ENCODE measurements around the gene VWC2L. TPM values are rescaled to one million over a fixed set of nuclear protein-coding genes. Genes with fewer than 3 reads are reported as not detected.

VWC2L gene
- total and polyA plus RNA-seq, 10 of the 15 experiments (the other 5 are each of a cell fraction or from before 2014, with no cell fraction given), result not detected

- 46% methylated on average over 1 of the region's 1 CpG for WGBS (ENCODE audit: insufficient coverage, insufficient replicate concordance, low lambda C conversion rate, missing lambda C conversion rate)
- intact Hi-C loops (cut with micrococcal nuclease; ENCODE audit: unreplicated experiment), result no loop called here
- no peaks in the 10 kb centered on the region for H3K4me1 ChIP-seq (ENCODE audit: control insufficient read depth, insufficient read depth, low read length)
- H3K9ac ChIP-seq (ENCODE audit: control insufficient read depth, insufficient read depth, low read length), result no peak overlapping the region
- TF ChIP-seq RCOR1 (conservative IDR thresholded peaks at IDR 0.05; ENCODE audit: low read depth, low read length), result no peak
- no peak for TF ChIP-seq MEF2B (IDR thresholded peaks at IDR 0.05; ENCODE audit: partially characterized antibody, poor library complexity, severe bottlenecking)
- no peak for TF ChIP-seq RB1 (IDR thresholded peaks at IDR 0.05; ENCODE audit: borderline replicate concordance)
- TF ChIP-seq NR2C2 (IDR thresholded peaks at IDR 0.05; ENCODE audit: borderline replicate concordance, control insufficient read depth, insufficient read length, low read depth), result no peak
- TF ChIP-seq SIX5 (IDR thresholded peaks at IDR 0.05; ENCODE audit: low read depth, low read length, severe bottlenecking), result no peak
- TF ChIP-seq CTCF (IDR thresholded peaks at IDR 0.05 in 2 of 3, conservative IDR thresholded peaks at IDR 0.05 in 1 of 3; ENCODE audit: control insufficient read depth in 2 of 3, extremely low read depth in 1 of 3, insufficient read depth in 1 of 3, low read depth in 3 of 3, low read length in 3 of 3), result no peak
- no peak for TF ChIP-seq ASH2L (IDR thresholded peaks at IDR 0.05; ENCODE audit: borderline replicate concordance, low read depth)
- no peak for TF ChIP-seq SREBF2 (IDR thresholded peaks at IDR 0.05; ENCODE audit: low read length)
- TF ChIP-seq PML (IDR thresholded peaks at IDR 0.05; ENCODE audit: low read length), result no peak
- no peak for TF ChIP-seq MTA2 (IDR thresholded peaks at IDR 0.05; ENCODE audit: low read depth)
- TF ChIP-seq POLR2AphosphoS2 (IDR thresholded peaks at IDR 0.05; ENCODE audit: low read depth, low read length), result no peak
- TF ChIP-seq EP300 (IDR thresholded peaks at IDR 0.05; ENCODE audit: borderline replicate concordance in 1 of 2, control insufficient read depth in 1 of 2, low read depth in 2 of 2, low read length in 2 of 2), result no peak
- no peak for TF ChIP-seq RAD51 (IDR thresholded peaks at IDR 0.05)
- ChIA-PET POLR2A (no interaction called here), CTCF (no interaction called here), RAD21 (ENCODE audit: unreplicated experiment) (interaction anchor here (1.0 kb wide), 1 partner anchor 177 kb away, joined by 3 read pairs; no protein-coding TSS in a partner anchor), SMC1A (ENCODE audit: uncharacterized antibody, unreplicated experiment) (interaction anchor here (2.9 kb wide), 1 partner anchor 12 kb away, joined by 6 read pairs; no protein-coding TSS in a partner anchor)
- DNase-seq (ENCODE audit: low read depth, low spot score) (no peak), ATAC-seq (no peak), FAIRE-seq (no peak)
- H3K27ac ChIP-seq (ENCODE audit: control insufficient read depth, insufficient read depth), result no peak overlapping the region
- H2AFZ ChIP-seq (ENCODE audit: control insufficient read depth, low read depth, low read length), result no peak overlapping the region
- in situ Hi-C loops (cut with MboI), result no loop called here
- H3K9me3 ChIP-seq (replicated peaks; ENCODE audit: control insufficient read depth, insufficient read depth, low read length), result no peaks in the 10 kb centered on the region; the same call in 2 of the 3 replicates
- no peaks in the 10 kb centered on the region for H3K27me3 ChIP-seq (replicated peaks in 1 of 2; ENCODE audit: control insufficient read depth in 2 of 2, insufficient read depth in 2 of 2, low read length in 1 of 2)
- H4K20me1 ChIP-seq (ENCODE audit: control insufficient read depth, insufficient read depth), result no peaks in the 10 kb centered on the region
- H3K4me3 ChIP-seq, result no peak overlapping the region
- H3K36me3 ChIP-seq (ENCODE audit: control insufficient read depth in 2 of 2, insufficient read depth in 2 of 2, low read length in 1 of 2), result no peaks in the 10 kb centered on the region
- H3K4me2 ChIP-seq (ENCODE audit: control insufficient read depth, insufficient read depth), result no peak overlapping the region
- BruUV-seq (replicated peaks), result no TSS peak
- H3K79me2 ChIP-seq (ENCODE audit: control insufficient read depth, insufficient read depth, low read length), result no peaks in the 10 kb centered on the region
These were observed 149.8 kb downstream of the VWC2L start for GRCh38 chr2:214560618-214561190.
